GM19324 (cell line): Measurements from ENCODE around the gene CEP57.
"Not testable (repeated sequence)": the region's sequence is repeated elsewhere in the genome, so short reads cannot be mapped to it uniquely, and the experiment has no call there.

ENCODE experiments used
- ATAC-seq: cut with Tn5 transposase; IDR thresholded peaks from one replicate; pipeline ENCODE4 v1.9.1; 2021; ENCODE audit warnings: mild to moderate bottlenecking, moderate library complexity; ENCODE audit not compliant: unreplicated experiment, low FRiP score

CEP57 gene

GRCh38 chr11:95795627-95796295, 5.5 kb downstream of the CEP57 start:
- ATAC-seq, result no peak

GRCh38 chr11:95796501-95796900, 6.2 kb downstream of the CEP57 start:
- no peak for ATAC-seq

GRCh38 chr11:95799546-95799945, 9.2 kb downstream of the CEP57 start:
- no peak for ATAC-seq

DNA sequence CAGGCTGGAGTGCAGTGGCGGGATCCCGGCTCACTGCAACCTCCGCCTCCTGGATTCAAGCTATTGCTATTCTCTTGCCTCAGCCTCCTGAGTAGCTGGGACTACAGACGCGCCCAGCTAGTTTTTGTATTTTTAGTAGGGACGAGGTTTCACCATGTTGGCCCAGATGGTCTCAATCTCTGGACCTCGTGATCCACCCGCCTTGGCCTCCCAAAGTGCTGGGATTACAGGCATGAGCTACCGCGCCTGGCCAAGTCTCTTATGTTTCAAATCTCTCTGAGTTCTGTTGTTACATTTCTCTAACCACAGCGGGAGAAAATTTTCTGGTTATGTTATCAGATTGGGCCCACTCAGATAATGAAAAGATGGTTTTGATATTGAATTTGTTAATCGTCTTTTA, 10.1 kb downstream of the CEP57 start:
- ATAC-seq, result no peak

GRCh38 chr11:95802806-95803205, 12.5 kb downstream of the CEP57 start:
- ATAC-seq, result no peak

DNA sequence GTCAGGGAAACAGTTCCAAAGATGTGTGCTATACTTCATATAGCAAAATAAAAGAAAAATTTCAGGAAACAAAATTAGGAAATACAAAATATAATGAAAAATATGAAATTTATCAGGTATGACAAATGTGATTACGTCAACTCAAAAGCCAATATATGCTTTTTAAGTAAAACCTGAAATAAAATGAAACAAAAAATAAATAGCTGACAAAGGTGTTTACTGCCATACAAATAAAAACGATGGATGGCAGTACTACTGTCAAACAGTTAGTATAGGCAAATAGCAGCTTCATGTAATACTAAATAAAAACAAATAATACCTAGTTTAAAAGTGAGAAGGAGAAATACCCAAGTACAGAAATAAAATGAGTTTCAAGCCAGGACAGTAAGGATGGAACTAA, 13.7 kb downstream of the CEP57 start:
- no peak for ATAC-seq

DNA sequence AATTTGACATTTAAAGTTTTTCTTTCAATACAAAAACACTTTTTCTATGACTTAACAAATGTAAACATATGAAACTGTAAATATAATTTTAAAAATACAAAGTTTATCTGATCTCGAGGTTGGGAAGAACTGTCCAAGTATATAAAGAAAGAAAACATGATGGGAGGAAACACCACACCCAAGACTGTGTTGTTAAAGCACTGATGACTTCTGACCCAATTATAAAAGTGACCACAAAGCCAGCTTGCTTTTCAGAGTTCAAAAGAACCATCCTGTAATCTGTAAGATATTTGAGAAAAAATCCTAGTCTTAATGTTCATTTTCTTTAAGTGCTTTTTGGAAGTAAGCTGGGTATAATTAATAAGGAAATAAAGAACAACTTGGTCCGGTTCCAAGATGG, 15.6 kb downstream of the CEP57 start:
- no peak for ATAC-seq

- ATAC-seq, result not testable (repeated sequence)
These were observed 16.2 kb downstream of the CEP57 start for GRCh38 chr11:95806464-95806863.

DNA sequence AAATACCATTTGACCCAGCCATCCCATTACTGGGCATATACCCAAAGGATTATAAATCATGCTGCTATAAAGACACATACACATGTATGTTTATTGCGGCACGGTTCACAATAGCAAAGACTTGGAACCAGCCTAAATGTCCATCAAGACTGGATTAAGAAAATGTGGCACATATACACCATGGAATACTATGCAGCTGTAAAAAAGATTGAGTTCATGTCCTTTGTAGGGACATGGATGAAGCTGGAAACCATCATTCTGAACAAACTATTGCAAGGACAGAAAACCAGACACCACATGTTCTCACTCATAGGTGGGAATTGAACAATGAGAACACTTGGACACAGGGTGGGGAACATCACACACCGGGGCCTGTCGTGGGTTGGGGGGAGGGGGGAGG, 20.8 kb downstream of the CEP57 start:
- not testable (repeated sequence) for ATAC-seq

- no peak for ATAC-seq
These were observed 25.7 kb downstream of the CEP57 start for GRCh38 chr11:95816037-95816436.

- no peak for ATAC-seq
These were observed 31.3 kb downstream of the CEP57 start for GRCh38 chr11:95821640-95822039.

DNA sequence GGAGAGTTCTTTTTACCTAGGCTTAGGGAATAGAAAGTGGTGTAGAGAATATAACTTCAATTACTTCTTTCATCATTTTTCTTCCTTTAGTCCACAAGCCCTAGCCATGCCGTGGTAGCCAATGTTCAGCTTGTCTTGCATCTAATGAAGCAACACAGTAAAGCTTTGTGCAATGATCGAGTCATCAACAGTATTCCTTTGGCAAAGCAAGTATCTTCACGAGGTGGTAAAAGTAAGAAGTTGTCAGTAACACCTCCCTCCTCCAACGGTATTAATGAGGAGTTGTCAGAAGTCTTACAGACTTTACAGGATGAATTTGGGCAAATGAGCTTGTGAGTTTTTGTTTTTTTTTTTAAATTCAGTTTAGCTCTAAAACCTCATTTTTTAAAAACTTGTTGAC, 37.4 kb downstream of the CEP57 start:
- no peak for ATAC-seq

GRCh38 chr11:95829580-95830259, 39.4 kb downstream of the CEP57 start:
- ATAC-seq, result no peak

- no peak for ATAC-seq
These were observed 41.0 kb downstream of the CEP57 start for GRCh38 chr11:95831198-95831883.

DNA sequence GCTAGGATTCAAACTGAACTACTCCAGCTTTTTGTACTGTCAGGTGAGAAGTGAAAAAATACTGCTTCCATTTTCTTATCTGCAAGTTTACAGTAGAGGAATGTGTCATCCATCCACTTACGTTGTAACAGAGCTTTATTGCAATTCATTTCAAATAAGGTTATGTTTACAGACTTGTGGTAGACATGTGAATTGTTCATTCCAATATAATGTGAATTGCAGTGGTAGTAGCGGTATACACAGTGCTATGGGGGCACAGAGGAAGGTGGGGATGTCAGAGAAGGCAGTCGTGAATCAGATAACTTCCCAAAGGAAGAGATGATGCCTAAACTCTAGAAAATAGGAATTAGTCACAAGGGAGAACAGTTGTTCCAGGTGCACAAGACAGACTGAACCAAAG, 42.5 kb downstream of the CEP57 start:
- no peak for ATAC-seq

- no peak for ATAC-seq
These were observed 43.1 kb downstream of the CEP57 start for GRCh38 chr11:95833378-95833777.

DNA sequence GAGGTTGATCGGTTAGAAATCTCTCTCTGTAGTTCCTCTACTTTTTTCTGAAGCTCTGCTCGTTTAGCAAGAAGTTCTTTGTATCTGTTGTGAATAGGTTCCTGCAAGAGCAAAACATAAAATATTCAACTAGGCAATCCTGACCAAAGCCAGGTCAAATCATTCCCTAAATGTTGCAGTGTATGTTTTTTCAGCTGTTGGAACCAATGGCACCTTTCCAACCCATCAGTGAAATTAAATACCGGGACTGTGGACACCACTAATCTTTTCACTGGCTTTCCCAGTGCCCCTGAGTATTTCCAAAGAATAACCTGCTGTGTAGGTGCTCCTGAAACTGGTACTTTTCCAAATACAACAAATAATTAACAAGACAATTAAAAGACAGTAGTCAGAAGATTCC, 45.1 kb downstream of the CEP57 start:
- ATAC-seq, result no peak

GRCh38 chr11:95835768-95836488, 45.6 kb downstream of the CEP57 start:
- no peak for ATAC-seq

DNA sequence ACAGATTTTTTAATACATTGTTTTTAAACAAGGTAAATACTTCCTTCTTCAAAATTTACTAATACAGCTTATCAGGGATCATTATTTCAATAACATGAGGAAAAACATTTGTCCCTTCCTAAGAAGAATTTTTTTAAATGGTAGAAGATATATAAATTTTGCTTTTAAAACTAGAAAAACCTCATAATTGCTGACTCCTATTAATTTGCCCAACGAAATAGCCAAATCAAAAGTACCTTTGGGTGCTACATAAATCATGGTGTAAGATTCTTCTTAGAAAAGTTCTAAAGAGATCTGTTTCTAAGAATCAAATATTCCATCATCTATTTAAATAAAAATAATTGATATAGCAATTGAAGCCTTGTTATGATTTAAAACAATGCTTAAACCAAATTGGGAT, 54.9 kb downstream of the CEP57 start:
- ATAC-seq, result no peak

DNA sequence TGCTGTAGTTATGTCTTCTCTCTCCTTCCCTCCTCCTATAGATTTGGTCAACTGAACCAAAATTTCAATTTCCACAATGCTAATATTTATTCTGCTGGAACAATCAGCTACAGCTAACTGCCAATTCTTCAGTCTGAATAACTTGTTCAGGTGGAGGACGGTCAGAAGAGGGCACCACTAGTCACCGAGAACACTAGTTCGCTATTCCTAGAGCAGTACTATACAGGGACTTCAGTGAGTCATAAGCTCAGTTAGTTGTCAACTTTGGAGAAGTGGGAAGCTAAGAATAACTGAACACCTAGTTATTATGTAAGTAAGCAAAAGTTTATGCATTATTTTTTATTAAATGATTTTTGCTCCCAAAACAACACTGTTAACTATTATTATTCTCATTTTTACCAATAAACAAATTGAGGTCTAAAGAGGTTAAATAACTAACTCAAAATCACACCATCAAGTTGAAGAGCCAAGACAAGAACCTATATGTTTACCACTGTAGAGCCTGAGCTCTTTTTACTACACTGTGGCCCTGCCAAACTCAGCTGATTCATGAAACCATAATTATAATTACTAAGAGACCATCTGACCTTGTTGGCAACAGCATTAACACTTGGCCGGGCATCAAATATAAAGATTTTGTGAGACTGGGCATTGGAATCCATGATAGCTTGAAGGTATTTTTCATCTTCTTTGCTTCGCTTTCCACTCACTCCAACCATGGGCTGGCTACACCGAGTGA, 59.0 kb downstream of the CEP57 start:
- ATAC-seq, result no peak
